Activated T-cell treated with anti-CD3 and anti-CD28 coated beads, Interleukin-2, amount 50 U/mL, for 72 hours (primary cell): ENCODE measurements around the gene CLDN8. TPM values are rescaled to one million over a fixed set of nuclear protein-coding genes. Genes with fewer than 3 reads are reported as not detected.

Source experiments
- ATAC-seq, 2 donors: fragments of 150-1000 bp; cut with Tn5 transposase; replicated peaks in 1 of 2; 2 replicates each; pipeline ENCODE4 v1.10.0; 2021; ENCODE audit warnings: moderate library complexity in 2 of 2, mild to moderate bottlenecking in 1 of 2
- DNase-seq, 2 donors: peaks; one replicate each; pipeline ENCODE4 v3.0.0; 2021 to 2022; ENCODE audit warnings: mixed read lengths in 1 of 2
- H3K27ac Mint-ChIP-seq: one replicate; pipeline ENCODE4 v1.8.0; 2022; ENCODE audit warnings: mild to moderate bottlenecking, moderate library complexity, mixed read lengths
- H3K27me3 Mint-ChIP-seq: one replicate; pipeline ENCODE4 v1.8.0; 2022; ENCODE audit warnings: low read depth, mixed read lengths
- H3K36me3 Mint-ChIP-seq, 2 donors: one replicate each; pipeline ENCODE4 v1.8.0; 2022; ENCODE audit warnings: mixed read lengths in 2 of 2, mild to moderate bottlenecking in 1 of 2; ENCODE audit not compliant: insufficient read depth in 2 of 2
- H3K4me1 Mint-ChIP-seq: one replicate; pipeline ENCODE4 v1.8.0; 2022; ENCODE audit warnings: low read depth, mixed read lengths
- H3K4me3 Mint-ChIP-seq, 2 donors: one replicate each; pipeline ENCODE4 v1.8.0; 2022; ENCODE audit warnings: mild to moderate bottlenecking in 2 of 2, mixed read lengths in 2 of 2, moderate library complexity in 2 of 2
- H3K9me3 Mint-ChIP-seq, 2 donors: one replicate each; pipeline ENCODE4 v1.8.0; 2022; ENCODE audit warnings: mixed read lengths in 2 of 2
- total RNA-seq, 2 donors: library from RNA; stranded (reverse); gene quantifications; one replicate each; pipeline ENCODE4 v1.2.3, GENCODE V29; 2022

Gene CLDN8
- total RNA-seq, 2 donors from 2014 or later, result not detected

DNA sequence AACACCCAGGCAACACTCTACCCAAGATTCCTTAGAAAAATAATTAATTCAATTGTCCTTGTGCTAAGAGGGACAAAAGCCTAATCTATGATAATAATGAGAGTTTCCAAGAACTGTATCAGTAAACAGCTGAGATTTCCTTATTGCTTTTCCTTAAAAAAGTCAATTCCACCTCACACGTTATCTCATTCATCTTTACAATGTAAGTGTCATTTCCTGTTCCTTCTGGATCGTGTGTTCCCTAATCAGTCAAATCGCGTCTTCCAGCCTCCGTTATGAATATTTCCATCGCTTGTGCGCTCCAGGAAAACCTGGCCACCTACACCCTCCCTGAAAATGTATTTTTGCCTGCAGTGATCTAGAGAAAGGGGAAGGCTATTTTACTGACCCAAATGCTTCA lies 25.3 kb downstream of the CLDN8 start:
- H3K27ac Mint-ChIP-seq, result no peak overlapping the region
- H3K4me3 Mint-ChIP-seq, result no peak overlapping the region
- no peaks in the 10 kb centered on the region for H3K27me3 Mint-ChIP-seq
- no peak for DNase-seq
- no peaks in the 10 kb centered on the region for H3K9me3 Mint-ChIP-seq
- ATAC-seq, result no peak
- H3K4me1 Mint-ChIP-seq, result no peaks in the 10 kb centered on the region
- no peaks in the 10 kb centered on the region for H3K36me3 Mint-ChIP-seq

- Mint-ChIP-seq H3K9me3 (no peaks in the 10 kb centered on the region), H3K4me1 (no peaks in the 10 kb centered on the region), H3K36me3 (no peaks in the 10 kb centered on the region), H3K4me3 (no peak overlapping the region), H3K27me3 (no peaks in the 10 kb centered on the region), H3K27ac (no peak overlapping the region)
- ATAC-seq (no peak), DNase-seq (no peak)
Observed at GRCh38 chr21:30189773-30190172, 26.1 kb downstream of the CLDN8 start.

GRCh38 chr21:30186242-30186641 lies 29.7 kb downstream of the CLDN8 start:
- no peak for ATAC-seq
- no peaks in the 10 kb centered on the region for H3K4me1 Mint-ChIP-seq
- H3K27ac Mint-ChIP-seq, result no peak overlapping the region
- no peaks in the 10 kb centered on the region for H3K36me3 Mint-ChIP-seq
- no peaks in the 10 kb centered on the region for H3K9me3 Mint-ChIP-seq
- H3K27me3 Mint-ChIP-seq, result no peaks in the 10 kb centered on the region
- H3K4me3 Mint-ChIP-seq, result no peak overlapping the region
- DNase-seq, result no peak

DNA sequence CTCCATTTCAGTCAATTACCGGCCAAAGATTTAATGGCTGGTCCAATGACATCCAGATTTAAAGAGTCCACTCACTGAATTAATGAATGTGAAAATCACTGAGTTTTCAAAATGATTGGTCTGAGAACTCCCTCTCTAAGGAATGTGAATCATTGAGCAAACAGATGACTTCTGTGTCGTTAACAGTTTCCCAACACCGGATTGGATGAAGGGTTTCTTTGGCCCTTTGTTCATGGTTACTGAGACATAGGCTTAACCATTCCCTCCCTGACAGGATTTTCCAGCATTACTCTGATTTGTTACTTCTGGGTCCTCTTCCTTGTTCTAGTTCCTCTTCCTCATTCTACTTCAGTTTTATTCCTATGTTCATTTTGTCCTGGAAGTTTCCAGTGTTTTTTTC lies 47.8 kb downstream of the CLDN8 start:
- H3K36me3 Mint-ChIP-seq, result no peaks in the 10 kb centered on the region
- H3K4me1 Mint-ChIP-seq, result no peaks in the 10 kb centered on the region
- DNase-seq (no peak), ATAC-seq (no peak)
- no peaks in the 10 kb centered on the region for H3K27me3 Mint-ChIP-seq
- H3K27ac Mint-ChIP-seq, result no peak overlapping the region
- H3K4me3 Mint-ChIP-seq, result no peak overlapping the region
- peaks cover 2% of the 10 kb centered on the region in 2 donors for H3K9me3 Mint-ChIP-seq

- H3K4me1 Mint-ChIP-seq, result no peaks in the 10 kb centered on the region
- peaks cover 2% of the 10 kb centered on the region in 2 donors for H3K9me3 Mint-ChIP-seq
- no peak within 1 kb of the TSS for H3K4me3 Mint-ChIP-seq
- H3K27ac Mint-ChIP-seq, result no peak within 1 kb of the TSS
- no peaks in the 10 kb centered on the region for H3K27me3 Mint-ChIP-seq
- ATAC-seq (no peak), DNase-seq (no peak)
- no peaks in the 10 kb centered on the region for H3K36me3 Mint-ChIP-seq
Observed at GRCh38 chr21:30166705-30167104, 49.2 kb downstream of the CLDN8 start, which contains the start of gene CLDN17. CLDN17 (minus strand) TSS chr21:30166805; CDS start chr21:30166617, 188 bp downstream.

- Mint-ChIP-seq H3K36me3 (no peaks in the 10 kb centered on the region), H3K27me3 (no peaks in the 10 kb centered on the region), H3K4me1 (no peaks in the 10 kb centered on the region), H3K4me3 (no peak overlapping the region), H3K9me3 (peaks cover 2% of the 10 kb centered on the region in 2 donors), H3K27ac (no peak overlapping the region)
- no peak for ATAC-seq
- no peak for DNase-seq
Observed at GRCh38 chr21:30166171-30166570, 49.7 kb downstream of the CLDN8 start.

- DNase-seq (no peak), ATAC-seq (no peak)
- no peaks in the 10 kb centered on the region for H3K4me1 Mint-ChIP-seq
- no peak overlapping the region for H3K4me3 Mint-ChIP-seq
- H3K27me3 Mint-ChIP-seq, result no peaks in the 10 kb centered on the region
- peaks cover 0 to 2% of the 10 kb centered on the region in 2 donors for H3K9me3 Mint-ChIP-seq
- no peak overlapping the region for H3K27ac Mint-ChIP-seq
- H3K36me3 Mint-ChIP-seq, result no peaks in the 10 kb centered on the region
Observed at GRCh38 chr21:30164796-30165195, 51.1 kb downstream of the CLDN8 start.

Other genes with a start within 250 kb of the CLDN8 start
- not detected for gene CLDN17, start 49.3 kb downstream of the CLDN8 start, total RNA-seq
- gene KRTAP24-1, start 66.9 kb upstream of the CLDN8 start, total RNA-seq, result not detected
- not detected for gene KRTAP25-1, start 73.4 kb upstream of the CLDN8 start, total RNA-seq
- not detected for gene KRTAP26-1, start 104.2 kb upstream of the CLDN8 start, total RNA-seq
- gene KRTAP27-1, start 121.6 kb upstream of the CLDN8 start, total RNA-seq, result not detected
- not detected for gene KRTAP23-1, start 132.5 kb upstream of the CLDN8 start, total RNA-seq
- not detected for gene KRTAP13-2, start 156.2 kb upstream of the CLDN8 start, total RNA-seq
- not detected for gene KRTAP13-1, start 179.9 kb upstream of the CLDN8 start, total RNA-seq
- not detected for gene KRTAP13-3, start 209.8 kb upstream of the CLDN8 start, total RNA-seq
- gene KRTAP13-4, start 214.1 kb upstream of the CLDN8 start, total RNA-seq, result not detected
- not detected for gene KRTAP15-1, start 224.2 kb upstream of the CLDN8 start, total RNA-seq